Naive thymus-derived CD4-positive, alpha-beta T cell (primary cell): ENCODE data around the gene CC2D2A. TPM values are rescaled to one million over a fixed set of nuclear protein-coding genes. Genes with fewer than 3 reads are reported as not detected.
"Not testable (repeated sequence)": the region's sequence is repeated elsewhere in the genome, so short reads cannot be mapped to it uniquely, and the experiment has no call there.

Experiments
- ATAC-seq: fragments of 150-1000 bp; cut with Tn5 transposase; 2 replicates; pipeline ENCODE4 v1.10.0; 2021; ENCODE audit warnings: mild to moderate bottlenecking, moderate library complexity
- CTCF ChIA-PET: fragments of 350-600 bp; sonication (Branson Sonifier 250); formaldehyde crosslinking; loops from one replicate; lab custom pipeline; 2021; ENCODE audit warnings: antibody characterized with exemption; lab: Charles Lee
- POLR2A ChIA-PET: fragments of 350-600 bp; sonication (Branson Sonifier 250); formaldehyde crosslinking; loops from one replicate; lab custom pipeline; 2021; ENCODE audit warnings: antibody characterized with exemption, inconsistent platforms; lab: Charles Lee
- DNase-seq, 9 donors: peaks; one replicate each; pipeline versions ENCODE4 v3.0.0 to v3.0.0-alpha.2; 2020 to 2022; ENCODE audit warnings: mixed read lengths in 1 of 9
- H3K27ac ChIP-seq: one replicate; pipeline ENCODE4 v1.7.0; 2013; ENCODE audit warnings: mild to moderate bottlenecking, low read depth, low read length, moderate library complexity
- H3K27me3 ChIP-seq, 2 donors: one replicate each; pipeline ENCODE4 v1.7.0; 2013; ENCODE audit warnings: low read length in 2 of 2, mild to moderate bottlenecking in 2 of 2, moderate library complexity in 2 of 2; ENCODE audit not compliant: control insufficient read depth in 2 of 2, insufficient read depth in 2 of 2
- H3K36me3 ChIP-seq, 3 experiments: 1 replicate in 2 of 3; 2 replicates in 1 of 3; pipeline ENCODE4 v1.7.0; 2013; ENCODE audit warnings: low read length in 3 of 3, mild to moderate bottlenecking in 3 of 3, moderate library complexity in 1 of 3; ENCODE audit not compliant: insufficient read depth in 3 of 3, control insufficient read depth in 2 of 3
- H3K4me1 ChIP-seq, 2 donors: one replicate each; pipeline ENCODE4 v1.7.0; 2013; ENCODE audit warnings: low read length in 2 of 2, mild to moderate bottlenecking in 2 of 2, moderate library complexity in 1 of 2; ENCODE audit not compliant: control insufficient read depth in 2 of 2, insufficient read depth in 2 of 2
- H3K4me3 ChIP-seq: 2 replicates; pipeline ENCODE4 v1.7.0; 2013; ENCODE audit warnings: mild to moderate bottlenecking, low read length
- H3K9me3 ChIP-seq, 3 experiments: 1 replicate in 2 of 3; 2 replicates in 1 of 3; pipeline ENCODE4 v1.7.0; 2013; ENCODE audit warnings: low read length in 3 of 3; ENCODE audit not compliant: control insufficient read depth in 2 of 3
- H3K27ac Mint-ChIP-seq, 9 donors: one replicate each; pipeline ENCODE4 v1.8.0; 2020 to 2022; ENCODE audit warnings: mixed read lengths in 9 of 9, mild to moderate bottlenecking in 8 of 9, moderate library complexity in 5 of 9, inconsistent platforms in 2 of 9
- H3K27me3 Mint-ChIP-seq, 5 donors: one replicate each; pipeline ENCODE4 v1.8.0; 2021 to 2022; ENCODE audit warnings: mixed read lengths in 5 of 5, mild to moderate bottlenecking in 1 of 5
- H3K36me3 Mint-ChIP-seq, 5 donors: one replicate each; pipeline ENCODE4 v1.8.0; 2020 to 2022; ENCODE audit warnings: mixed read lengths in 5 of 5, mild to moderate bottlenecking in 3 of 5, inconsistent platforms in 1 of 5
- H3K4me1 Mint-ChIP-seq, 7 donors: one replicate each; pipeline ENCODE4 v1.8.0; 2020 to 2022; ENCODE audit warnings: mixed read lengths in 7 of 7, mild to moderate bottlenecking in 3 of 7, inconsistent platforms in 1 of 7
- H3K4me3 Mint-ChIP-seq, 10 donors: one replicate each; pipeline ENCODE4 v1.8.0; 2020 to 2022; ENCODE audit warnings: mild to moderate bottlenecking in 10 of 10, mixed read lengths in 10 of 10, moderate library complexity in 6 of 10, inconsistent platforms in 2 of 10
- H3K9me3 Mint-ChIP-seq, 11 donors: one replicate each; pipeline ENCODE4 v1.8.0; 2020 to 2022; ENCODE audit warnings: mixed read lengths in 11 of 11, mild to moderate bottlenecking in 4 of 11, inconsistent platforms in 1 of 11, moderate library complexity in 1 of 11
- intact Hi-C, 2 donors: fragments of 100-400 bp; cut with micrococcal nuclease; formaldehyde crosslinking; loops; one replicate each; pipeline ENCODE4 v1.15.1; 2023
- polyA plus RNA-seq, 2 donors: library from polyadenylated mRNA; unstranded; fragments of 300-500 nt; fragmentation: Illumina TruSeq; gene quantifications; one replicate each; pipeline ENCODE4 v1.2.3, GENCODE V29; 2021
- total RNA-seq, 6 experiments: library from RNA in 5 of 6; stranded (reverse) in 5 of 6; gene quantifications; 1 replicate in 5 of 6; 2 replicates in 1 of 6; pipeline ENCODE4 v1.2.3 and lab custom pipeline; 2021 to 2026

CC2D2A gene
- total and polyA plus RNA-seq, 7 experiments from 2014 or later = 1.3 TPM; not detected in 6

- POLR2A ChIA-PET = no interaction called here
- no peak for DNase-seq
- Histone ChIP-seq H3K27ac (no peak overlapping the region), H3K27me3 (no peaks in the 10 kb centered on the region), H3K4me1 (no peaks in the 10 kb centered on the region), H3K9me3 (no peaks in the 10 kb centered on the region), H3K36me3 (no peaks in the 10 kb centered on the region), H3K4me3 (no peak overlapping the region)
- H3K4me1 Mint-ChIP-seq = peaks cover 0 to 6% (median 0%) of the 10 kb centered on the region in 7 donors
- intact Hi-C loops = no loop called here
- no peaks in the 10 kb centered on the region for H3K27me3 Mint-ChIP-seq
- CTCF ChIA-PET = no interaction called here
- peaks cover 0 to 53% (median 38%) of the 10 kb centered on the region in 5 donors for H3K36me3 Mint-ChIP-seq
- peaks cover 0 to 10% (median 4%) of the 10 kb centered on the region in 11 donors for H3K9me3 Mint-ChIP-seq
- no peak for ATAC-seq
- H3K4me3 Mint-ChIP-seq = no peak overlapping the region
- H3K27ac Mint-ChIP-seq = no peak overlapping the region
Measured at GRCh38 chr4:15515106-15515505, 45.4 kb downstream of the CC2D2A start.

DNA sequence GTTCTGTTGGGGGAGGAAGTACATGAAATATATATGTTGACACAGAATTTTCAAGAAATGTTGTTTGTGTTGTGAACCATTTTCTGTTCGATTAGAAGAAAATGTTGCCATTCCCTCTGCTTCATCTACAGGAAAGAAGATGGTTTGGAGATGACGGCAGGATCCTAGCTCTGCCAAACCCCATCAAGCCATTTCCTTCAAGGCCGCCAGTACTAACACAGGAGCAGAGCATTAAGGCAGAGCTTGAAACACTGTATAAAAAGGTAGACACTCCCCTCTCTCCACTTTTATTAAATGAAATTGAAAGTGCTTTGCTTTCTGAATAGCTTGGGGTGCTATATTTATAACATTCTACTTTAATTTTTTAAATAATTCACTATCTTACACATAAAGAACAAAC is 46.8 kb downstream of the CC2D2A start:
- Histone ChIP-seq H3K9me3 (no peaks in the 10 kb centered on the region), H3K4me1 (no peaks in the 10 kb centered on the region), H3K27ac (no peak overlapping the region), H3K4me3 (no peak overlapping the region), H3K27me3 (no peaks in the 10 kb centered on the region), H3K36me3 (no peaks in the 10 kb centered on the region)
- ChIA-PET POLR2A (no interaction called here), CTCF (no interaction called here)
- H3K36me3 Mint-ChIP-seq = peaks cover 0 to 54% (median 30%) of the 10 kb centered on the region in 5 donors
- ATAC-seq = no peak
- no peak overlapping the region for H3K4me3 Mint-ChIP-seq
- no peak for DNase-seq
- H3K4me1 Mint-ChIP-seq = peaks cover 0 to 6% (median 0%) of the 10 kb centered on the region in 7 donors
- intact Hi-C loops = no loop called here
- H3K9me3 Mint-ChIP-seq = peaks cover 0 to 10% (median 4%) of the 10 kb centered on the region in 11 donors
- H3K27ac Mint-ChIP-seq = no peak overlapping the region
- H3K27me3 Mint-ChIP-seq = no peaks in the 10 kb centered on the region

DNA sequence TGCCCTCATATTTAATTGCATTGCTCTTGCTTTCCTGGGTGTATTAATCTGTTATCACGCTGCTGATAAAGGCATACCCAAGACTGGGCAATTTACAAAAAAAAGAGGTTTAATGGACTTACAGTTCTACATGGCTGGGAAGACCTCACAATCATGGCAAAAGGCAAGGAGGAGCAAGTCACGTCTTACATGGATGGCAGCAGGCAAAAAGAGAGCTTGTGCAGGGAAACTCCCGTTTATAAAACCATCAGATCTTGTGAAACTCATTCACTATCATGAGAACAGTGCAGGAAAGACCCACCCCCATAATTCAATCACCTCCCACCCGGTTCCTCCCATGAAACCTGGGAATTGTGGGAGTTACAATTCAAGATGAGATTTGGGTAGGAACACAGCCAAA is 48.0 kb downstream of the CC2D2A start:
- peaks cover 0 to 44% (median 25%) of the 10 kb centered on the region in 5 donors for H3K36me3 Mint-ChIP-seq
- H3K36me3 ChIP-seq, H3K4me3 ChIP-seq, intact Hi-C loops, H3K27ac Mint-ChIP-seq, H3K27me3 ChIP-seq, H3K4me1 ChIP-seq, POLR2A ChIA-PET, DNase-seq, H3K4me1 Mint-ChIP-seq, H3K4me3 Mint-ChIP-seq, H3K27ac ChIP-seq, ATAC-seq, H3K27me3 Mint-ChIP-seq, H3K9me3 ChIP-seq: not testable (repeated sequence)
- CTCF ChIA-PET = interaction anchor here (0.6 kb wide), 1 partner anchor 125 kb away, joined by 4 read pairs; no protein-coding TSS in a partner anchor
- H3K9me3 Mint-ChIP-seq = peaks cover 0 to 10% (median 4%) of the 10 kb centered on the region in 11 donors

- no peak for ATAC-seq
- ChIA-PET CTCF (no interaction called here), POLR2A (no interaction called here)
- Mint-ChIP-seq H3K27ac (no peak overlapping the region), H3K9me3 (peaks cover 0 to 10% (median 4%) of the 10 kb centered on the region in 11 donors), H3K4me1 (peaks cover 0 to 6% (median 0%) of the 10 kb centered on the region in 7 donors), H3K27me3 (no peaks in the 10 kb centered on the region), H3K36me3 (peaks cover 0 to 43% (median 26%) of the 10 kb centered on the region in 5 donors), H3K4me3 (no peak overlapping the region)
- Histone ChIP-seq H3K27ac (no peak overlapping the region), H3K9me3 (no peaks in the 10 kb centered on the region), H3K4me1 (no peaks in the 10 kb centered on the region), H3K27me3 (no peaks in the 10 kb centered on the region), H3K36me3 (no peaks in the 10 kb centered on the region), H3K4me3 (no peak overlapping the region)
- DNase-seq = no peak
- intact Hi-C loops = no loop called here
Measured at GRCh38 chr4:15521442-15522039, 51.9 kb downstream of the CC2D2A start.

- H3K27ac Mint-ChIP-seq = no peak overlapping the region
- POLR2A ChIA-PET = no interaction called here
Measured at GRCh38 chr4:15525080-15525479, 55.4 kb downstream of the CC2D2A start.

GRCh38 chr4:15526924-15527592 is 57.4 kb downstream of the CC2D2A start:
- H3K4me3 Mint-ChIP-seq = no peak overlapping the region
- Histone ChIP-seq H3K27ac (no peak overlapping the region), H3K36me3 (no peaks in the 10 kb centered on the region), H3K4me1 (no peaks in the 10 kb centered on the region), H3K4me3 (no peak overlapping the region), H3K9me3 (no peaks in the 10 kb centered on the region), H3K27me3 (no peaks in the 10 kb centered on the region)
- POLR2A ChIA-PET = interaction anchor here (0.6 kb wide), 1 partner anchor 113 kb away, joined by 3 read pairs; no protein-coding TSS in a partner anchor
- DNase-seq (no peak), ATAC-seq (no peak)
- CTCF ChIA-PET = no interaction called here
- no peak overlapping the region for H3K27ac Mint-ChIP-seq
- peaks cover 0 to 24% (median 12%) of the 10 kb centered on the region in 5 donors for H3K36me3 Mint-ChIP-seq
- H3K9me3 Mint-ChIP-seq = peaks cover 0 to 1% (median 0%) of the 10 kb centered on the region in 11 donors
- H3K27me3 Mint-ChIP-seq = no peaks in the 10 kb centered on the region
- no peaks in the 10 kb centered on the region for H3K4me1 Mint-ChIP-seq
- intact Hi-C loops = no loop called here

More at GRCh38 chr4:15525080-15525479, 55.4 kb downstream of the CC2D2A start:
- peaks cover 0 to 34% (median 13%) of the 10 kb centered on the region in 5 donors for H3K36me3 Mint-ChIP-seq
- DNase-seq = no peak
- H3K9me3 ChIP-seq = no peaks in the 10 kb centered on the region
- peaks cover 0 to 1% (median 0%) of the 10 kb centered on the region in 11 donors for H3K9me3 Mint-ChIP-seq
- no peaks in the 10 kb centered on the region for H3K36me3 ChIP-seq
- intact Hi-C loops = no loop called here
- no peaks in the 10 kb centered on the region for H3K27me3 ChIP-seq
- H3K27ac ChIP-seq = no peak overlapping the region
- ATAC-seq = no peak
- H3K4me3 Mint-ChIP-seq = no peak overlapping the region
- H3K4me1 ChIP-seq = no peaks in the 10 kb centered on the region
- CTCF ChIA-PET = no interaction called here
- no peaks in the 10 kb centered on the region for H3K4me1 Mint-ChIP-seq
- no peaks in the 10 kb centered on the region for H3K27me3 Mint-ChIP-seq
- H3K4me3 ChIP-seq = no peak overlapping the region
